SH-SY5Y (cell line): Measurements from ENCODE around the gene NCK1.

Experiments
- GATA2 ChIP-seq: IDR thresholded peaks from 2 replicates; pipeline ENCODE4 v1.6.1; 2011; ENCODE audit warnings: mild to moderate bottlenecking, low read depth, low read length
- GATA3 ChIP-seq: IDR thresholded peaks from 2 replicates; pipeline ENCODE4 v1.6.1; 2011; ENCODE audit warnings: low read depth, mild to moderate bottlenecking, low read length, moderate library complexity

DNA sequence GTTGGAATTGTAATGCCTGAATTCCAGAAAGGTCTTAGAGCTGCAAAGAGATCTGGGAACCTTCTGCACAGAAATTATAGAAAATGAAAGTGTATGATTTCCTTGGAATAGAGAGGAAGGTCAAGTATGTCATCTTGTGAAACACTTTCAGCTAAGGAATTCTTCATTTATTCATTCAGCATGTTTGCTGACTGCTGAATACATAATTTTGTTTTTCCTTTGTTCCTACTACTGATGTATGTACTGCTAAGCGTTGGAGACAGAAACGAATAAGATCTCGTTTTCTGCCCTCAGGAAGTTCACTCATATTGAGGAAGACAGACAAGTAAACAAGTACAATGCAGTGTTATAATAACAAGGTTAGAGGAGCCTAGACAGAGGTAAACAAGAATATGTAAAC, 81.4 kb downstream of the NCK1 start:
- no peak for TF ChIP-seq GATA2
- no peak for TF ChIP-seq GATA3
